Stimulated activated naive CD8-positive, alpha-beta T cell treated with anti-CD3 and anti-CD28 coated beads, Interleukin-15, Interleukin-2, amounts not matched to agents 100 ng/mL and 50 ng/mL, for 24 hours (primary cell): ENCODE data around the gene GPT2.
"Not testable (repeated sequence)": the region's sequence is repeated elsewhere in the genome, so short reads cannot be mapped to it uniquely, and the experiment has no call there.

Experiments
- H3K27ac Mint-ChIP-seq: one replicate; pipeline ENCODE4 v1.8.0; 2021; ENCODE audit warnings: mild to moderate bottlenecking, mixed read lengths
- H3K27me3 Mint-ChIP-seq: one replicate; pipeline ENCODE4 v1.8.0; 2021; ENCODE audit warnings: mixed read lengths
- H3K36me3 Mint-ChIP-seq: one replicate; pipeline ENCODE4 v1.8.0; 2021; ENCODE audit warnings: low read depth, mixed read lengths
- H3K4me1 Mint-ChIP-seq: one replicate; pipeline ENCODE4 v1.8.0; 2021; ENCODE audit warnings: low read depth, mixed read lengths
- H3K4me3 Mint-ChIP-seq: one replicate; pipeline ENCODE4 v1.8.0; 2021; ENCODE audit warnings: mild to moderate bottlenecking, mixed read lengths
- H3K9me3 Mint-ChIP-seq: one replicate; pipeline ENCODE4 v1.8.0; 2021; ENCODE audit warnings: mixed read lengths

Gene GPT2

DNA sequence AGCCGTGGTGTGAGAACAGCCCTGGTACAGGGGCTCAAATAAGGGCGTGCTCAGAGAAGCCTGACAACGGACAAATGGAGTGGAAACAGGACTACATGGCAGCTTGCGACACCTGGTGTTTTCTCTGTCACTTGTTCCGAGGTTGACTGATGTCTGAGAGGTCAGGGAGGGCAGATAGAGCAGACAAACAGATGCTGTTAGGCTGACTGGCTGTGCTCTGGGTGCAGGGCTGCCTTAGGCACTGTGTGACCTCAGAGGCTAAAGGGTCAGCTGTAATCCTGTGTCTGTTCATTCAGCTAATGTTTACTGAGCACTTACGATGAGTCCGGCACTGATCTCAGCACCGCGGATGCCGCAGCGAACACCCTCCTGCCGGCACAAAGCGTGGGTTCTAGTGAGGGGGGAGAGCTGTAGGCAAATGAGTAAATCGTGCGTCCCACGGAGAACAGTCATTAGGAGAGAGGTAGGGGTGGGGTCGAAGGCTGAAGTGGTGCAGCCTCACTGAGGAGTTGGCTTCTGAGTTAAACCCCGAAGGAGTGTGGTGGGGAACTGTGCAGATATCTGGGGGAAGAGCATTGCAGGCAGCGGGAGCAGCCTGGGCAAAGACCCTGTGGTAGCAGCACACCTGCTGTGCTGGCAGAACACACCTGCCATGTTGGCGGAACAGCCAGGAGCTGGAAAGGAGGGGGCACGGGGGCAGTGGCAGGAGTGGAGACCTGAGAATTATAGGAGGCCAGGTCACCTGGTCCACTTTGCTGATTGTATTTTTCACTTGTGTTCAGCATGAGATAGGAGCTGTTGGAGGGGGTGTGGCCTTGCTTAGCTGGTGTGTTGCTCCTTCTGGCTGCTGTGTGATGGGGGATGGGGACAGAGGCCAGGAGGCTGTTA, 35.0 kb downstream of the GPT2 start:
- H3K27me3 Mint-ChIP-seq, result no peaks in the 10 kb centered on the region
- no peaks in the 10 kb centered on the region for H3K9me3 Mint-ChIP-seq
- no peak overlapping the region for H3K4me3 Mint-ChIP-seq
- peaks cover 12% of the 10 kb centered on the region for H3K4me1 Mint-ChIP-seq
- H3K27ac Mint-ChIP-seq, result no peak overlapping the region
- peaks cover 22% of the 10 kb centered on the region for H3K36me3 Mint-ChIP-seq

DNA sequence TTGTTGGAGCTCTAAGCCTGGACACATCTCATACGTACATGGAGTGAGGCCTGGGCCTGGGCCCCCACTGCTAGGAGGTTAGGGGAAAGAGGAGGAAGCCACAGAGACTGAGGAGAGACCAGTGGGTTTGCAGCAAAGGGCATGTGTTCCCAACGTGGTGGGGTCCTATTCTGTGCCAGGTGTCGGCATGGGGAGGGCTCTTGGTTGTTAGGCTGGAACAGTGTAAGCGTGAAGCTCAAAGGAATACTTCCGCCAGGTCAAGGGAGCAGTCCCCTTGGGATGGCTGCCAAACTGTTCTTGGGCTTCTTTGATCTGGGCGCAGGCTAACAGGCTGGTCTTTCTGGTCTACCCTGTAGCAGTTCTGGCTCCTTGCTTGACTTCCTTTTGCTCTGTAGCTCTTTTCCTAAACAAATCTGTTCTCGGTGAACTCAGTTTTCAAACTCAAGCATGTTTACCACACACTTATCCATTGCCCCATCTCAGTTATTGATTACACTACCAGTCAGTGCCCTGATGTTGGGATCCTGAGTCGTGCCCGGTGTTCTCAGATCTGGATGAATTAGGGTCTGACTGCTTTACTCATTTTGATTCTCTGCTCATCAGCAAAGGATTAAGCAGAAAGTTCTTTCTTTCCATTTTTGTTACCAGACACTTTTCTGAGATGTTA, 36.4 kb downstream of the GPT2 start:
- Mint-ChIP-seq H3K27ac (no peak overlapping the region), H3K27me3 (no peaks in the 10 kb centered on the region), H3K9me3 (no peaks in the 10 kb centered on the region), H3K4me1 (peaks cover 12% of the 10 kb centered on the region), H3K4me3 (no peak overlapping the region), H3K36me3 (peaks cover 16% of the 10 kb centered on the region)

DNA sequence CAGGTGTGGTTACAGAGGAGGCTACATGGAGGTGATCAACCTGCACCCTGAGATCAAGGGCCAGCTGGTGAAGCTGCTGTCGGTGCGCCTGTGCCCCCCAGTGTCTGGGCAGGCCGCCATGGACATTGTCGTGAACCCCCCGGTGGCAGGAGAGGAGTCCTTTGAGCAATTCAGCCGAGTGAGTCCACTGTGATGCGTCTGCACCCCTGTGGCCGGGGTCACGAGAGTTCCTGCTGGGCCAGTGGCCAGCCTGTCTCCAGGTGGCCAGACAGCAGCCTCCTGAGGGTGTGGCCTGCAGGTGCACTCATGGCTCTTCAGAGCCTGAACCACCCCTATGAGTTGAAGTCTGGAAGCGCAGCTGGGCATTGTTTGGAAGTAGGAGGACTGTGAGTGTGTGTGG, 38.1 kb downstream of the GPT2 start:
- H3K27me3 Mint-ChIP-seq, result no peaks in the 10 kb centered on the region
- H3K9me3 Mint-ChIP-seq, result no peaks in the 10 kb centered on the region
- H3K36me3 Mint-ChIP-seq, result peaks cover 15% of the 10 kb centered on the region
- H3K4me3 Mint-ChIP-seq, result no peak overlapping the region
- H3K27ac Mint-ChIP-seq, result no peak overlapping the region
- peaks cover 8% of the 10 kb centered on the region for H3K4me1 Mint-ChIP-seq

DNA sequence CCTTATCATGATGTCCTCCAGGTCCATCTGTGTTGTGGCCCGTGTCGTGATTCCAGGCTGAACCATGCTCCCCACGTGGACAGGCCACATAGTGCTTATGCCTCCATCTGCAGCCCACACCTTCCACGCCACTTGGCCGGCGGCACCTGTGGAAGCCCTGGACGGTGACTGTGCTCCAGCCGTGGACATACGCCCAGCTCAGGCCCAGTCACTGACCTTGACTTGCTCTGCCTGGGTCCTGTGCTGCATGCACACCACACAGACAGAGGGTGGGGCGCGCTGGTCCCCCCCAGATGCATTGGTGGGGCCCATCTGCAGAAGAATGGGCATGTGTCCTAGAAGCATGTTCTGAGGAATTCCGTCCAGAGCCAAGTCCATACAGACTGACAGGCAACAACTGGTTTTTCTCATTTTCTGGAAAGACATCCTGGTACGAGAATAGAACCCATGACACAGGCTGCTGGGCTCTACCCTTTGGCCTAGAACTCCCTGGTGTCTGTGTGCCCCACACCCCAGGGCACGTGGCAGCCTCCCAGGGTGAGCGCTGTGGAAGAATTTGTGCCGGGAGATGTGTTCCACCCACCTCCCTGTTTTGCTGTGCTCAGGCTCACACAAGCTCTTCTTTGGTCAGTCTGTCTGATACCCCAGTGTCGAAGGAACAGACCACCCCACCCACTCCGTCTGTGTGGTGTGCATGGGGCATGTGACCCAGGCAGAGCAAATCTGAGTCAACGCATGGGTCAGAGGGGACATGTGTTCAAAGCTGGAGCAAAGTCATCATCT, 39.5 kb downstream of the GPT2 start:
- Mint-ChIP-seq H3K4me1 (peaks cover 10% of the 10 kb centered on the region), H3K36me3 (peaks cover 22% of the 10 kb centered on the region), H3K9me3 (no peaks in the 10 kb centered on the region), H3K4me3 (no peak overlapping the region), H3K27me3 (no peaks in the 10 kb centered on the region), H3K27ac (no peak overlapping the region)

DNA sequence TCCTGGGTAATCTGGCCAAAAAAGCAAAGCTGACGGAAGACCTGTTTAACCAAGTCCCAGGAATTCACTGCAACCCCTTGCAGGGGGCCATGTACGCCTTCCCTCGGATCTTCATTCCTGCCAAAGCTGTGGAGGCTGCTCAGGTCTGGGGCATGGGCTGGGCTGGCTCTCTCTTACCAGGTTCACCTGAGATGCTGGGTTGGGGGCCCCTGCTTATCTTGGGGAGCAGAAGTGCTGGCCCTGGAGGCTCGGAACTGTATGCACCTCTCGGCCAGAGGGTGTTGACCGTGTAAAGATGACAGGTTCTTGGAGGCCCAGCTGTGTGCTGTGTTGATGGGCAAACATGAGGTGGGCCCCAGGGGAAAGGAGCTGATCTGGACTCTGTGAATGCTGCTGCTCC, 40.2 kb downstream of the GPT2 start:
- Mint-ChIP-seq H3K4me3 (no peak overlapping the region), H3K36me3 (peaks cover 27% of the 10 kb centered on the region), H3K27me3 (no peaks in the 10 kb centered on the region), H3K4me1 (peaks cover 9% of the 10 kb centered on the region), H3K9me3 (no peaks in the 10 kb centered on the region), H3K27ac (no peak overlapping the region)

DNA sequence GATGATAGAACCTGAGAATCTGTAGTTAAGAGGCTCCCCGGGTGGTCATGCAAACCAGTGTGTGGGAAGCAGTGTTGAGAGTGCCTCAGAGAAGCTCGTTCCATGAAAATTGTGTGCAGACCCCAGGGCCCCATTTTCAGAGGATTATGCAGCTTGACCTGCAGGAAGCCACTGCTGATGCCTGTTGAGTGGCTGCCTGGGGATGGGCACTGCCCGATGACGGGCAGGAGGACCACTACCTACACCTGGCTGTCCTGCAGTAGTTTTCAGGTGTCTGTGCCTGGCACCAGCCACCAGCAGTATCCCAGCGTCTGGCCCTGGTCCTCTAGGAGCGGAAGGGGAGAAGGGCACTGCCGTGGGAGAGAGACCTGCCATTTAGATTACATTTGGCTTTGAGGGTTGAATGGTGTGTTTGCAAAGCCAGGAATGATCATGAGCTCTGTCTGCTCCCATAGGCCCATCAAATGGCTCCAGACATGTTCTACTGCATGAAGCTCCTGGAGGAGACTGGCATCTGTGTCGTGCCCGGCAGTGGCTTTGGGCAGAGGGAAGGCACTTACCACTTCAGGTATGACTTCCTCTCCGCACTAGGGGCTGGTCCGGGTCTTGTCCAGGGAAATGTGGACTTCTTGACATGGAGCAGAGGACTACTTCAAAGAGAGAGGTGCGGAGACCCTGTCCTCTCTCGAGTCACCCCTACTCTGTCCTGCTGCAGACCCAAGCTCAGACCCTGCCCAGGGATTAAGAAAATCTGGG, 42.5 kb downstream of the GPT2 start:
- Mint-ChIP-seq H3K36me3 (peaks cover 27% of the 10 kb centered on the region), H3K4me3 (no peak overlapping the region), H3K27ac (no peak overlapping the region)

DNA sequence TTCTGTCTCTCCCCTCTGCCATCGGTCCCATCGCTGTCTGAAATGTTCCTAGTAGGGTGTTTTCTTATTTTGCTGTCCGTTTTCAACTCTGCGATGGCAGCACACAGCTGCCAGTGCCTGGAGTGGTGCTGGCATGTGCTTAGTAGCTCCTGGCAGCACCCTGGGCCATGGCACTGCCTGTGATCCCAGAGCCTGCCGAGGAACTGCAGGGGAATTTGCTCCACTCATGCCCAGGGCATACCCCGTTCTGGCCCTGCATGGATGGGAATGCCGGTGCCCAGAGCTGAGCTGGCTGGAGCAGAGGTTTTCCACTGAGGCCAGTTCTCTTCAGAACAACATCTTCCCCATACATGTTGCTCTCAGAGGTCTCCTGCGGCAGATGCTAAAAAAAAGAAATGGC, 43.1 kb downstream of the GPT2 start:
- peaks cover 9% of the 10 kb centered on the region for H3K4me1 Mint-ChIP-seq
- H3K27ac Mint-ChIP-seq, result no peak overlapping the region
- H3K36me3 Mint-ChIP-seq, result peaks cover 23% of the 10 kb centered on the region
- no peak overlapping the region for H3K4me3 Mint-ChIP-seq
- H3K9me3 Mint-ChIP-seq, result no peaks in the 10 kb centered on the region
- H3K27me3 Mint-ChIP-seq, result no peaks in the 10 kb centered on the region

More for the DNA sequence above, 42.5 kb downstream of the GPT2 start:
- H3K27me3 Mint-ChIP-seq, result no peaks in the 10 kb centered on the region
- no peaks in the 10 kb centered on the region for H3K9me3 Mint-ChIP-seq
- peaks cover 9% of the 10 kb centered on the region for H3K4me1 Mint-ChIP-seq

DNA sequence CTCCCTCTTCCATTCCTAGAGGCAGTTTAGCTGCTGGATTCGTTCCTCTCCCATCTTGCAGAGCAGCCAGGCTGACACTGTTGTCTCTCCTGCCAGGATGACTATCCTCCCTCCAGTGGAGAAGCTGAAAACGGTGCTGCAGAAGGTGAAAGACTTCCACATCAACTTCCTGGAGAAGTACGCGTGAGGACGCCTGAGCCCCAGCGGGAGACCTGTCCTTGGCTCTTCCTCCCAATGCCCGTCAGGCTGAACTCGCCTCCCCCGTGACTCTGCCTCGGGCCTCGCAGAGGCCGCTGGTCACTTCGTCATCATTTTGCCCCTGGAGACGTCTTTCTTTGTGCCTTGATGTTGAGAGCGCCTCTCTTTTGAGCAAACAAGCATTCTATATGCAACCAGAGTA, 44.6 kb downstream of the GPT2 start:
- H3K27me3 Mint-ChIP-seq, result no peaks in the 10 kb centered on the region
- peaks cover 17% of the 10 kb centered on the region for H3K36me3 Mint-ChIP-seq
- H3K4me3 Mint-ChIP-seq, result no peak overlapping the region
- no peaks in the 10 kb centered on the region for H3K9me3 Mint-ChIP-seq
- H3K27ac Mint-ChIP-seq, result no peak overlapping the region
- H3K4me1 Mint-ChIP-seq, result peaks cover 9% of the 10 kb centered on the region

DNA sequence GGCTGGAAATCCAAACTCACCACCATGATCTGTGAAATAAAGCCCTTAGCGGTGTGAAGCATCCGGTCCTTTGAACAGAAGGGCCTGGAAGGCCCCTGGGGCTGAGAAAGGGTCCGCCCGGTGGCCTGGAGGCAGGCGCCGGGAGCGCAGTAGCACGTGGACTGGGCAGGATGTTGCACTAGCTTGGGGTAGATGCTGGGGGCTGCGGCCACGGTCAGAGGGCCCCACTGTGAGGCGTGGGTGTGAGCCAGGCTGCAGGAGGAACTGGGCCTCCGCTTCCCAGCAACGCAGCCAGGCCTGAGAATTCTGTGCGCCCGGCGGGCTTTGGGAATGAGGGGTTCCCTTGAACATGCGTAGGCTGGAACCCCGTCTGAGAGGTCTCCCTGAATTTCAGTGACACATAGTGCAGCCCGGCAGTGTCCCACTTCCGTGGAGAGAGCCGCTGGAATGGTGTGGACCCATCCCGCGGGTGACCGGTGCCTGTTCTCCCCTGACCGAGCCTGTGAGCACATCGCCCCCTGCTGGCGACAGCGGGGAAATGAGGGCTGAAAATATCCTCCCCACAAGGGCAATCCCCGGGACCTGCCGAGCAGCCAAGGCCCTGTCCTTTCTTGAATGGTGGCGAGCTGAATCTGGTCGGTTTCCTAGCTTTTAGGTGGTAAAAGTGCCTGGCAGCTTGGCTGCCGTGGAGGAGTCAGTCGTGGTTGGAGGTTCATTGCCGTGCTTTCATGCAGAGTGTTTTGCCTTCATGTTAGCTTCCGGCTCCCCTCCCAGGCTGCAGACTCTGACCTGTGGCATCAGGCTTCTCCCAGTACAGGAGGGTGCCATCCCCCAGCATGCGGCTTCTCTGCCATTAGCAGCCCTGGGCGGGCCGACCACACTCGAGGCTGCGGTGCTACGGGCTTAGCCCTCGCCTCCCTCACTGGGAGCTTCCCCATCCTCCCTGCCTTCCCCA, 45.5 kb downstream of the GPT2 start:
- Mint-ChIP-seq H3K27ac (no peak overlapping the region), H3K4me1 (peaks cover 9% of the 10 kb centered on the region), H3K9me3 (no peaks in the 10 kb centered on the region), H3K36me3 (peaks cover 14% of the 10 kb centered on the region), H3K4me3 (no peak overlapping the region), H3K27me3 (no peaks in the 10 kb centered on the region)

DNA sequence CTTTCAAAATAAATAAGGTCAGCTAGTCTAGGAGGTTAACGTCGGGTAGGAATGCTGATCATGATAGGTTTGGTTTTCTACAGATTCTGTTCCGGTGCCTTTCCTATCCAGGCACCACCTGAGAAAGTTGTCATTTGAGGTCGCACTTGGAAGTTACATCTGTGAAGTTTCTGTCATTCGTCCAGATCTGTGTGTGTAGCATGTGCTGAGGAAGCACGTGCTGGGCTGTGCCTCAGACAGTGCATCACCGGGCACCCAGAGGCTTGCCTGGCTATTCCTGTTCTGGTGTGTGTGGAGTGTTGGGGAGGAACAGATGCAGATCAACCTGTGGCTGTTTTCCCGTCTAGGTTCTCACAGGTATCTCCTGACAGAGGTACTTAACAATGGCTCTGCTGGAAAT, 46.7 kb downstream of the GPT2 start:
- Mint-ChIP-seq H3K4me1 (peaks cover 9% of the 10 kb centered on the region), H3K36me3 (peaks cover 14% of the 10 kb centered on the region), H3K4me3 (no peak overlapping the region), H3K27ac (no peak overlapping the region), H3K27me3 (no peaks in the 10 kb centered on the region), H3K9me3 (no peaks in the 10 kb centered on the region)

DNA sequence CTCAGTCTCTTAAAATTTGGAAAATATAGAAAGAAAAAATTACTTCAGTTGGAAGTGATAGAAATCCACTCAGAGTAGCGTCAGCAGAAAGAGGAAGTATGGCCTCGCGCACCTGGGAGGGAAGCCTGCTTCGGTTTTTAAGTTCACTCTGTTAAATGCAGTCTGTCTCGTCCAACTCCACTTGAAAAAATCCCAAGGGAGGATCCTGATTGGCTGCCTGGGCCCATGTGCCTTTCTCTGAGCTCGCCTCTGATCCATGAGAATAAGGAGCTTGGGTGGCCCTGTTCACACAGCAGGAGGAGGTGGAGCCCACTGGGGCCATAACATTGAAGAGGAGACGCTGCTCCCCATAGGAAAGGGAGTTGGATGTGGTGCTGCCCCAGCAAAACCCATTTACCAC, 48.6 kb downstream of the GPT2 start:
- Mint-ChIP-seq H3K4me1 (peaks cover 6% of the 10 kb centered on the region), H3K4me3 (no peak overlapping the region), H3K36me3 (peaks cover 7% of the 10 kb centered on the region), H3K9me3 (no peaks in the 10 kb centered on the region), H3K27ac (no peak overlapping the region), H3K27me3 (no peaks in the 10 kb centered on the region)

DNA sequence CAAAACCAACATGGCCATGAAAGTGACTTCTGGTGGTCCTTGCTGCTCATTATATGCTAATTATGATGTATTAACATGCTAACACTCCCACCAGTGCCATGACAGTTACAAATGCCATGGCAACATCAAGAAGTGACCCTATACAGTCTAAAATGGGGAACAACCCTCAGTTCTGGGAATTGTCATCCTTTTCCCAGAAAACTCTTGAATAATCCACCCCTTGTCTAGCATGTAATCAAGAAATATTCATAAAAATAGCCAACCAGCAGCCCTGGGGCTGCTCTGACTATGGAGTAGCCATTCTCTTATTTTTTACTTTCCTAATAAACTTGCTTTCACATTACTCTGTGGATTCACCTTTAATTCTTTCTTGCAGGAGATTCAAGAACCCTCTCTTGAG, 53.4 kb downstream of the GPT2 start:
- no peak overlapping the region for H3K4me3 Mint-ChIP-seq
- H3K4me1 Mint-ChIP-seq, result peaks cover 3% of the 10 kb centered on the region
- H3K9me3 Mint-ChIP-seq, result no peaks in the 10 kb centered on the region
- no peak overlapping the region for H3K27ac Mint-ChIP-seq
- H3K36me3 Mint-ChIP-seq, result no peaks in the 10 kb centered on the region
- no peaks in the 10 kb centered on the region for H3K27me3 Mint-ChIP-seq

DNA sequence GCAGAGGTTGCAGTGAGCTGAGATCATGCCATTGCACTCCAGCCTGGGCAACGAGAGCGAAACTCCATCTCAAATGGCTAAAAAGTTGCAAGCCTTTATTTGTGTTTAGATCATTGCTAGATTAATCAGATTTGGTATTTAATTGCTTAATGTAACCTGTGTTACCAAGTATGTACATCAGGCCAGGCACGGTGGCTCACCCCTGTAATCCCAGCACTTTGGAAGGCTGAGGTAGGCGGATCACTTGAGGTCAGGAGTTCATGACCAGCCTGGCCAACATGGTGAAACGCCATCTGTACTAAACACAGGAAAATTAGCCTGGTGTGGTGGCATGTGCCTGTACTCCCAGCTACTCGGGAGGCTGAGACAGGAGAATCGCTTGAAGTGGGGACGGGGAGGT, 60.6 kb downstream of the GPT2 start:
- H3K4me1 Mint-ChIP-seq, result peaks cover 29% of the 10 kb centered on the region
- H3K4me3 Mint-ChIP-seq, H3K9me3 Mint-ChIP-seq, H3K27me3 Mint-ChIP-seq, H3K36me3 Mint-ChIP-seq, H3K27ac Mint-ChIP-seq: not testable (repeated sequence)
